Stimulated activated CD8-positive, alpha-beta memory T cell treated with anti-CD3 and anti-CD28 coated beads, Interleukin-4, amount 100 ng/mL, for 48 hours (primary cell): Measurements from ENCODE around the gene CDH16.
"Not testable (repeated sequence)": the region's sequence is repeated elsewhere in the genome, so short reads cannot be mapped to it uniquely, and the experiment has no call there.

Experiments used
- DNase-seq: peaks from one replicate; pipeline ENCODE4 v3.0.0-alpha.2; 2020

Gene CDH16

DNA sequence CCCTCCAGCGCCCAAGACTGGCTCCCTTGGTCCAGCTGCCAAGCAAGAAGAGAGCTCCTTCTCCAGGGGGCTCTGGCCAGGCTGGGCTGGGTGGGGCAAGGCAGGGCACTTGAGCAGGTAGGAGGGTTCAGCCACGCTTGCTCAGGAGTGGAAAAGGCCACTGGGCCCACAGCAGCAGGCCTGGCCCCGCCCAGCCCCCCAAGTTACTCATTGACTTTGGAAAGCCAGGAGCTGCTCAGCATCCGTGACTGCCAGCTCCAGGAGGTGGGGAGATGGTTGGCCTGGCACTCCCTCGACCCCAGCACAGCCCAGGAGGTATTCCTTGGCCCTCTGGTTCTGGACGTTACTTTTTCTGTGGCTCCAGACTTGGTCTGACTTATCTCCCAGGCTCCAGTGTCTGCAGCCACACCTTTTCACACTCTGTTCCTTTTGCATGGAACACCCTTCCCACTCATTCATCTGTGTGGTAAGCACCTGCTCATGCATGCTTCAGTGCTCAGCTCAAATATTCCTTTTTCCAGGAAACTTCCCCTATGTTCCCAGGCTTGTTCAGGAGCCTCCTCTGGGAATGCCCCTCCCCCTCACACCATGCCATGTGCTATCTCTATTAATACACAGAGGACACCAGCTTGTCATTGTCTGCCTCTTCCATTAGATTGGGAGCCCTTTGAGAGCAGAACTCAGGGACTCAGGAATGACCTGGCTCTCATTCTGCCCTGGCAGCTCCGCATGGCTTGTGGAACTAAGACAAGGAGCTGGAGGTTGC lies at the start of gene CDH16:
TSS of gene CDH16 (minus strand) at position 83 of the 766 bp plus-strand sequence. CDS start 820 bp downstream, outside the sequence.
- no peak for DNase-seq

DNA sequence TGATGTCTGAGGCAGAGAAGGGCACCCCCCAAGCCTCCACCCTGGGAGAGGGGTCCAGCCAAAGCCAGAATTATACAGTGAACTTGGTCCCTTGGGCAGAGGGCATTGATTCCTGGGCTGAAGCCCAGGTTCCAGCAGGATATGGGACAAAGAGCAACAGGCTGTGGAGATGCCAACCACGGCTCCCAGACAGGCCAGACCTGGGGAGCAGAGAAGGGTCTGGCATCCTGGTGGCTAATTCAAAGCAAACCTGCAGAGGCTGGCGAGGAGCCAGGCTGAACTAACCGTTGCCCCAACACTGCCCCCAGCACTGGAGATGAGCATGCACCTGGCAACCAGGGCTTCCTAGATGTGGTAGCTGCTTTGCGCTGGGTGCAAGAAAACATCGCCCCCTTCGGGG lies 45.4 kb upstream of the CDH16 start:
- no peak for DNase-seq

DNA sequence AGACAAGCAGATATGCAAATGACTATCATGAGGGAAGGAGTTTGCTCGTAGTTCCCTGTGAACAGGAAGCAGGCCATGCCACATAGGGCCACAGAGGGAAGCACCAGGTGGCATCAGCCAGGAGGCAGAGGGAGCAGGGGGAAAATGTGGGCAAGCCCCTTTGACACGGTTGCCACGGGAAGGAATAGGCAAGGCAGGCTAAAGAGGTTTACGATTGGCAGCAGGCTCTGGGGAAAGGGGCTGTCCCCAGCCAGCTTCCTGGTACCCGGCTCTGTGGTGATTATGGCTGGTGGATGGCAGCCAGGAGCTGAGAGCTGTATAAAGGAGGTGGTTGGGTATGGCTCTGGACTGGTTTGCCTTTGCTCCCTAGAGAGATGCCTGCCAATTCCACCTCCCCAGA lies 43.2 kb upstream of the CDH16 start:
- no peak for DNase-seq

- peak; percentile 83 for DNase-seq
Measured at GRCh38 chr16:66961065-66961744, 42.5 kb upstream of the CDH16 start, which contains the start of gene CES3. Gene CES3, plus strand, starts transcription at chr16:66961266. Its CDS starts 42 bp downstream, at chr16:66961308.

DNA sequence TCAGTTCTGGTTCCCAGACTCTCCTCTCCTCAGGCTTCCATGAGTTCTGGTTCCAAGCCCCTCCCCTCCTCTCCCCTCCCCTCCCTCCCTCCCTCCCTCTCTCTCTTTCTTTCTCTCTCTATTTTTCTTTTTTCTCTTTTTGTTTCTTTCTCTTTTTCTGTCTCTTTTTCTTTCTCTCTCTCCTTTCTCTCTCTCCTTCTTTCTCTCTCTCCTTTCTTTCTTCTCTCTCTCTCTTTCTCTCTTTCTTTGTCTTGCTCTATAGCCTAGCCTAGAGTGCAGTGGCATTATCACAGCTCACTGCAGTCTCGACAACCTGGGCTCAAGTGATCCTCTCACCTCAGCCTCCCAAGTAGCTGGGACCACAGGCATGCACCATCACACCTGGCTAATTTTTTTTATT lies 41.6 kb upstream of the CDH16 start:
- DNase-seq: no peak

DNA sequence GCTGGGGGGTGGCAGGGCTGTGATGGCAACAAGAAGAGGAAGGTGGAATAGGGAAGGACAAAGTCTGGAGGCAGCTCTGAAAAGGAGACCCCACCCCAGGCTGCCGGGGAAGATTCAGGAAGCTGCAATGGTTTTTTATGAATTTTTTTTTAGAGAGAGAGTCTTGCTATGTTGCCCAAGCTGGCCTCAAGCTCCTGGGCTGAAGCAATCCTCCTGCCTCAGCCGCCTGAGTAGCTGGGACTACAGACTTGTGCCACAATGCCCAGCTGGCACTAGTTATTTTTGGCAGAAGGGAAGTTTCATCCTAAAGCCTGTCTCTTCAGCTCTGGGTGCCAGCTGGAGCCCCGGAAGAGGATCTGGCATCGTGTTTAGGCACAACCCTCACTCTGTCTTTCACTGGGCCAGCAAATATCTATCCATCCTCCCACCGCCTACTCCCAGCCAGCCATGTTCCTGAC lies 41.0 kb upstream of the CDH16 start:
- DNase-seq: no peak

- no peak for DNase-seq
Measured at GRCh38 chr16:66958857-66959703, 40.4 kb upstream of the CDH16 start.

GRCh38 chr16:66956154-66956457 lies 37.4 kb upstream of the CDH16 start:
- not testable (repeated sequence) for DNase-seq

DNA sequence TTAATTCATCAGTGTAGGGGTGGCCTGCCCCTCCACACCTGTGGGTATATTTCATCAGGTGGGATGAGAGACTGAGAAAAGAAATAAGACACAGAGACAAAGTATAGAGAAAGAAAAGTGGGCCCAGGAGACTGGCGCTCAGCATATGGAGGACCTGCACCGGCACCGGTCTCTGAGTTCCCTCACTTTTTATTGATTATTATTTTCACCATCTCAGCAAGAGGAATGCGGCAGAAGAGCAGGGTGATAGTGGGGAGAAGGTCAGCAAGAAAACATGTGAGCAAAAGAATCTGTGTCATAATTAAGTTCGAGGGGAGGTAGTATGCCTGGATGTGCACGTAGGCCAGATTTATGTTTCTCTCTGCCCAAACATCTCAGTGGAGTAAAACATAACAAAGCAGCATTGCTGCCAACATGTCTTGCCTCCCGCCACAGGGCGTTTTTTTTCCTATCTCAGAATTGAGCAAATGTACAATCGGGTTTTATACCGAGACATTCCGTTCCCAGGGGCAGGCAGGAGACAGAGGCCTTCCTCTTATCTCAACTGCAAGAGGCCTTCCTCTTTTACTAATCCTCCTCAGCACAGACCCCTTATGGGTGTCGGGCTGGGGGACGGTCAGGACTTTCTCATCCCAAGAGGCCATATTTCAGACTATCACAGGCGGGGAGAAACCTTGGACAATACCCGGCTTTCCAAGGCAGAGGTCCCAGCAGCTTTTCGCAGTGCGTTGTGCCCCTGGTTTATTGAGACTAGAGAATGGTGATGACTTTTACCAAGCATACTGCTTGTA lies 36.9 kb upstream of the CDH16 start:
- not testable (repeated sequence) for DNase-seq

- peak; percentile 87 for DNase-seq
Measured at GRCh38 chr16:66954097-66954659, 35.5 kb upstream of the CDH16 start.

- DNase-seq: no peak
Measured at GRCh38 chr16:66953462-66954096, 34.9 kb upstream of the CDH16 start.

- DNase-seq: no peak
Measured at GRCh38 chr16:66952430-66953110, 33.9 kb upstream of the CDH16 start.

DNA sequence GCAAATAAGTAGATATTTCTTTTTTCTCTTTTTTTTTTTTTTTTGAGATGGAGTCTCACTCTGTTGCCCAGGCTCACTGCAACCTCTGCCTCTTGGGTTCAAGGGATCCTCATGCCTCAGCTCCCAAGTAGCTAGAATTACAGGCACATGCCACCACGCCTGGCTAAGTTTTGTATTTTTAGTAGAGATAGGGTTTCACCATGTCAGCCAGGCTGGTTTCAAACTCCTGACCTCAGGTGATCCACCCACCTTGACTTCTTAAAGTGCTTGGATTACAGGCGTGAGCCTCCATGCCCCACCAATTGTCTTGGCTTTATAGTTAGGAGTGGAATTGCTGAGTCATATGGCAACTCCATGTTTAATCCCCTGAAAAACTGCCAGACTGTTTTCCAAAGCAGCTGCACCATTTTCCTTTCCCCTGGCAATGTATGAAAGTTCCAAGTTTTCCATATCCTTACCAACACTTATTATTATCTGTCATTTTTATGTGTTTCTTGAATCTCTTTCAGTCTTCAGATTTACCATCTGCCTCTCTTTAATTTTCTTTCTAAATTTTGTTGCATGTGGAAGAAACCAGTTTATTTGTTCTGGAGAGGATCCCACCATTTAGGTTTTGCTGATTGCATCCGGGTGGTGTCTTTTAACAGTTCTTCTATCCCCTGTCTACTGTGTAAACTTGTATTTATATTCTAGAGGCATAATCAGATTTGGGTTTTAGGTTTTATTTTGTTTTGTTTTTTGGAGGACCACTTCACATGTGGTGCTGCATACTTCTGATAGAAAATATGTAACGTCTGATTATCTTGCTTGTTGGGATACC lies 32.5 kb upstream of the CDH16 start:
- DNase-seq: no peak

DNA sequence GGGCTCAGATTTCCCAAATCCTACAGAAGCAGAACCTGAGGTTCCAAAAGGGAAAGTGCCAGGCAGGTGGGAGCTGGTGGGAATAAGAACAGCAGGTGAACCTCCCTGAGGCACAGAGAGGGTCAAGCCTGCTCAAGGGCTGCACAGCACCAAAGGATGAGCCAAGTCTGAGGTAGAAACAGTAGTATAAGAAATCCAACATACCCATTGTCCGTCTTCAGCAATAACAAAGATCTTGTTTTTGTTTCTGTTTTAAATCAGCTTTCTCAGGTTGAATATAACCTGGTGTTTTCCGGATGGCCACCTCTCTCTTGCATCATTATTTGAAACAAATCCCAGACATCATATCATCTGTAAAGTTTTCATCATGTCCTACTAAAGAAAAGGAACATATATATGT lies 31.8 kb upstream of the CDH16 start:
- no peak for DNase-seq

- DNase-seq: no peak
Measured at GRCh38 chr16:66949472-66949871, 30.8 kb upstream of the CDH16 start.

- no peak for DNase-seq
Measured at GRCh38 chr16:66948837-66949225, 30.1 kb upstream of the CDH16 start.

- DNase-seq: no peak
Measured at GRCh38 chr16:66948134-66948836, 29.6 kb upstream of the CDH16 start.

DNA sequence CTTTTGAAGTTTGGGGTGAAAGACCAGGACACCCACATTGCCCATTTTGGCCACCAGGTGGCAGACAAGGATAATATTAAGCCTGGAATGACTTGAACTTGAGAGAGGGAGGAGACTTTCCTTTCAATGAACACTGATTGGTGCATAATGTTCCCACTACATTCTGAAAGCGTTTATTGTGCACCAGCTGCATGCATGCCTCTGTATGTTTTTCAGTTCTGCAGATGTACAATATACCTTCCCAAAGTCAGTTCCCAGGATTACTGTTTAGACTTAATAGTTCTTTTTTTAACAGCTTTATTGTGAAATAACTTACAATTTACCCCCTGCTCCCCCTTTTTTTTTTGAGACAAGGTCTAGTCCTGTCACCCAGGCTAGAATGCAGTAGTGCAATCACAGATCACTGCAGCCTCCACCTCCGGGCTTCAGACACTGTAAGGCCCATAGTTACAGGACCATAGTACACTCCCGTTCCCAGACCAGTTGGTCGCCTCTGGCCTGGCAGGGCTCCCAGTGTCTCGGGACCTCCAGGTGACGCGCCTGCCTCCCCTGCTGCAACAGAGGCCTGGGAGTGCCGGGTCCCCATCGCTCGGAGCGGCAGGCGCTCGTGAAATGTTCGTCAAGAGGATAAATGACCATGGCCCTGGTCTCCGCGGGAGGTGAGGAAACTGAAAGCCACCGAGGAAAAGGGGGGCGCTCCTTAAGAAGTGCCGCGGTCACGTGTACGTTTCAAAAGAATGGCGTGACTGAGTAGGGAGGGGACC lies 28.8 kb upstream of the CDH16 start:
- DNase-seq: peak; percentile 94

DNA sequence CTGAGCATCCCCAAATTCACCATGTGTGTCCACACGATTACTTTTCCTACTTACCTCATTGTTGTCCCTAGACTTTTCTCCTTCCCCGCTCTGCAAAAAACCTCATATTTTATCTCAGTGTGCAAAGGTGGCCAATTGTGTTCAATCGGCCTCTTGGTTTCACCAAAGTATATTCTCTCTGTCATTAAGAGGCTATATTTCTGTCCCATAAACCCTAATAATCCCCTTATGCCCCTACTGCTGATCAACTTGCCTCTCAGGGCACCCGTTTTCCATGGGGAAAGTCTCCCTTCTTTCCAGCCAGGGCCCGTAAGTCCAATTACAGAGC lies 28.3 kb upstream of the CDH16 start:
- no peak for DNase-seq
